SH-SY5Y (cell line): ENCODE data around the gene AHRR.

Experiments used
- GATA2 ChIP-seq: IDR thresholded peaks from 2 replicates; pipeline ENCODE4 v1.6.1; 2011; ENCODE audit warnings: mild to moderate bottlenecking, low read depth, low read length
- GATA3 ChIP-seq: IDR thresholded peaks from 2 replicates; pipeline ENCODE4 v1.6.1; 2011; ENCODE audit warnings: low read depth, mild to moderate bottlenecking, low read length, moderate library complexity

DNA sequence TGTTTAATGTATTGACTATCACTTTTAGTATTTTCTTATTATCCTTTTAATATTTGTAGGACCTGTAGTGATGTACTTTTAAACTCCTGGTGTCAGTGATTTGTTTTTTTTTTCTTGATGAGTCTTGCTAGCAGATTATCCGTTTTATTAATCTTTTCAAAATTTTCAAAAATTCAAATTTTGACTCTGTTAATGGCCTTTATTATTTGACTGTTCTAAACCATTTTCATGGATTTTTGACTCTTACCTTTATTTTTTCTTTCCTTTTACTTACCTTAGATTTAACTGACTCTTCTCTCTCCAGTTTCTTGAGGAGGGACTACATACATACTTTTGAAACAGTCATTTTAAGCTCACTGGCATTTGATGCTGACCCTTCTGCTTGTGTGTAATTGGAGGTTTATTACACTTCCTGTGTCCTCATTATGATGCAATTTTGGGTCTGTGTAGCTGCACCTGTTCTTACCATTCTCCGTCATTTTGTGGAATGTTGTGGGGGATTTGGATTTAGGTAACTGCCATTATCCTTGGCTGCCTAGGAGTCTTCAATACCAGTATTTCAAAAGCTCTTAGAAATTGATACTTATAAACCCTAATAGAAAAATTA, 89.5 kb downstream of the AHRR start:
- TF ChIP-seq GATA2 (no peak), GATA3 (no peak)
